ENCODE measurements around the gene KRTAP10-12.

The KRTAP10-12 gene

DNA sequence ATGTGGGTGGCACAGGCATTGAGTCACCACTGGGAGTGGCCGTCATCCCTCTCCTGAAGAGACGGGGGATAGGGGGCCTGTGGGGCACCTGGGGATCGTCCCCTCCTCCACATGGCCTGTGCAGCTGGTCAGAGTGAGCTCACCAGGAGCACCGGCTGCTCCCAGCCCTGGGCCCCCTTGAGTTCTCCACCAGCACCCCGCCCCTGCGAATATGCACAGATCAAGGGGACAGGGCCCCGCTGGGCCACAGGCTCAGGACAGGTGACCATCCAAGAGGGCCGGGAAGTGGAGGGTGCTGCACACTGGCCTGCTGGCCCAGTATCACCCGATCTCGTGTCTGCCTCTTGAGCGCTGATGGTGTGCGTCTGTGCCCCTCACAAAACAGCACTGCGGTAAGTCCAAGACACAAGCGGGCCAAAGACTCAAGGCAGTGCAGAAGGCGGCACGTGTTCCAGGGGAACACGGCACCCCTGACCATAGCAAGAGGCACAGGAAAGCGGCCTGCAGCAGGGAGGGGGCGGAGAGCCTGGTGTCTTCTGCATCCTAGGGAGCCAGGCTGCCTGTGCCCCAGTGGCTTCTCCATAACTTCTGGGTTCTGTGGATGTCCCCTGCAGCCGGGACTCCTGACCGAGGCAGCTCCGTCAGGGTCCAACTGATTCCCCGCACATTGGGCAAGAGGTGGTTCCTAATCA lies 32.5 kb downstream of the KRTAP10-12 start:
- DNase-seq (ENCODE audit: insufficient read length, low spot score) (no peak), FAIRE-seq (no peak)
- TF ChIP-seq PAX5 (IDR thresholded peaks at IDR 0.05; ENCODE audit: insufficient read depth, low read length, severe bottlenecking), result no peak
- no peak for TF ChIP-seq POLR2AphosphoS5 (IDR thresholded peaks at IDR 0.05; ENCODE audit: low read depth, low read length)

GRCh38 chr21:44730028-44730395 lies 33.0 kb downstream of the KRTAP10-12 start:
- TF ChIP-seq POU2F2 (IDR thresholded peaks at IDR 0.05; ENCODE audit: low read depth, low read length), result no peak
- TF ChIP-seq POLR2A (IDR thresholded peaks at IDR 0.05; ENCODE audit: low read depth, low read length), result no peak
- no peak for TF ChIP-seq PAX5 (IDR thresholded peaks at IDR 0.05; ENCODE audit: insufficient read depth, low read length, severe bottlenecking)
- no peak for TF ChIP-seq POLR2AphosphoS5 (IDR thresholded peaks at IDR 0.05; ENCODE audit: low read depth, low read length)
- TF ChIP-seq SPI1 (IDR thresholded peaks at IDR 0.05; ENCODE audit: low read depth, low read length), result no peak
- no peak for TF ChIP-seq TAF1 (IDR thresholded peaks at IDR 0.05; ENCODE audit: low read depth, low read length)

DNA sequence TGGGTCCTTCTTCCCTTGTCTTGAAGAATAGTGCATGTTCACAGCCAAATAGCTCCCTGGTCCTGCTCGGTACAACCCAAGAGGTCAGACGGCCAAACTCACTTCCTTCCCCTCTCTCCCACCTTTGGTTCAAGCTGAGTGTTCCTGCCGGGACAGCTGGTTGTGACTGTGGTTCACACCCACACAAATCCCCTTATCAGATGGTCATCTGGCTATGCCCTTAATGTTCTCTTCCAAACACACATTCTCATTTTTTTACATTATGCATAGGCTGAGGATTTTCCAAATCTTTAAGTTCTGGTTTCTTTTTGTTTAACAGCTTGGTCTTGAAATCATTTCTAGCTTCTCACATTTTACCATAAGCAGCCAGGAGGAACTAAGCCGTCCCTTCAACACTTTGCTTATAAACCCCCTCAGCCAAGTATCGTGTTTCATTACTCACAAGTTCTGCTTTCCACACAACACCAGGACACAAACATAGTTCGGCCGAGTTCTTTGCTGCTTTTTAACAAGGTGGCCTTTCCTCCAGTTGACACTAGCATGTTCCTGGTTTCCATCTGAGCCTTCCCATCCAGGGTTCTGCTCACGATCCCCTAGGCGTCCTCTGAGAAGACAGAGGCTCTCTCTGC lies 34.1 kb downstream of the KRTAP10-12 start:
- no peak for TF ChIP-seq POLR2A (IDR thresholded peaks at IDR 0.05; ENCODE audit: low read depth, low read length)
- no peak for TF ChIP-seq POU2F2 (IDR thresholded peaks at IDR 0.05; ENCODE audit: low read depth, low read length)
- TF ChIP-seq SPI1 (IDR thresholded peaks at IDR 0.05; ENCODE audit: low read depth, low read length), result no peak
- no peak for TF ChIP-seq TAF1 (IDR thresholded peaks at IDR 0.05; ENCODE audit: low read depth, low read length)
- no peak for TF ChIP-seq PAX5 (IDR thresholded peaks at IDR 0.05; ENCODE audit: insufficient read depth, low read length, severe bottlenecking)
- no peak for TF ChIP-seq POLR2AphosphoS5 (IDR thresholded peaks at IDR 0.05; ENCODE audit: low read depth, low read length)
- FAIRE-seq (no peak), DNase-seq (ENCODE audit: insufficient read length, low spot score) (no peak)

More at GRCh38 chr21:44730028-44730395, 33.0 kb downstream of the KRTAP10-12 start:
- no peak for FAIRE-seq
- no peak for DNase-seq (ENCODE audit: insufficient read length, low spot score)

GRCh38 chr21:44732263-44732662 lies 35.3 kb downstream of the KRTAP10-12 start:
- TF ChIP-seq TAF1 (IDR thresholded peaks at IDR 0.05; ENCODE audit: low read depth, low read length), result no peak
- no peak for TF ChIP-seq POU2F2 (IDR thresholded peaks at IDR 0.05; ENCODE audit: low read depth, low read length)
- TF ChIP-seq POLR2AphosphoS5 (IDR thresholded peaks at IDR 0.05; ENCODE audit: low read depth, low read length), result no peak
- TF ChIP-seq POLR2A (IDR thresholded peaks at IDR 0.05; ENCODE audit: low read depth, low read length), result no peak
- no peak for TF ChIP-seq PAX5 (IDR thresholded peaks at IDR 0.05; ENCODE audit: insufficient read depth, low read length, severe bottlenecking)
- TF ChIP-seq SPI1 (IDR thresholded peaks at IDR 0.05; ENCODE audit: low read depth, low read length), result no peak
- DNase-seq (ENCODE audit: insufficient read length, low spot score) (no peak), FAIRE-seq (no peak)

DNA sequence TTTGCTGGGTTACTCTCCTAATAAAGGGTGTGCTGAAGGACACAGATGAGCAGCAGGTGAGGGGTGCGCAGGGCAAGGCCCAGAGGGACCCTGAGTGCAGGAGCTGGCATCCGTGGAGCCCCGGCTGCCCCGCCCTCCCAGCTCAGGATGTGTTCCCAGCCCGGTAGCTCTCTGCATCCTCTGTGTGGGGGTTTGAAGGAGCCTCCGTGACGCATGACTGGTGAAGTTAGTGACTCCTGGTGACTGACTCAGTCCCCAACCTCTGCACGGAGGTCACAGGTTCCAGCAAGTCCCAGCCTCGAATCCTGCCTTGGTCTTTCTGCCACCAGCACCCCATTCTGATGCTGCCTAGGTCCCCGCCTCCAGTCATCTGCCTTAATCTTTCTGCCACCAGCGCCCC lies 36.0 kb downstream of the KRTAP10-12 start:
- FAIRE-seq (no peak), DNase-seq (ENCODE audit: insufficient read length, low spot score) (no peak)
- TF ChIP-seq POLR2AphosphoS5 (IDR thresholded peaks at IDR 0.05; ENCODE audit: low read depth, low read length) (no peak), POU2F2 (IDR thresholded peaks at IDR 0.05; ENCODE audit: low read depth, low read length) (no peak)

- FAIRE-seq (no peak), DNase-seq (ENCODE audit: insufficient read length, low spot score) (no peak)
- TF ChIP-seq PAX5 (IDR thresholded peaks at IDR 0.05; ENCODE audit: insufficient read depth, low read length, severe bottlenecking) (no peak), TAF1 (IDR thresholded peaks at IDR 0.05; ENCODE audit: low read depth, low read length) (no peak), POLR2AphosphoS5 (IDR thresholded peaks at IDR 0.05; ENCODE audit: low read depth, low read length) (no peak), POU2F2 (IDR thresholded peaks at IDR 0.05; ENCODE audit: low read depth, low read length) (no peak), POLR2A (IDR thresholded peaks at IDR 0.05; ENCODE audit: low read depth, low read length) (no peak), SPI1 (IDR thresholded peaks at IDR 0.05; ENCODE audit: low read depth, low read length) (no peak)
Observed at GRCh38 chr21:44734026-44734745, 37.2 kb downstream of the KRTAP10-12 start.

DNA sequence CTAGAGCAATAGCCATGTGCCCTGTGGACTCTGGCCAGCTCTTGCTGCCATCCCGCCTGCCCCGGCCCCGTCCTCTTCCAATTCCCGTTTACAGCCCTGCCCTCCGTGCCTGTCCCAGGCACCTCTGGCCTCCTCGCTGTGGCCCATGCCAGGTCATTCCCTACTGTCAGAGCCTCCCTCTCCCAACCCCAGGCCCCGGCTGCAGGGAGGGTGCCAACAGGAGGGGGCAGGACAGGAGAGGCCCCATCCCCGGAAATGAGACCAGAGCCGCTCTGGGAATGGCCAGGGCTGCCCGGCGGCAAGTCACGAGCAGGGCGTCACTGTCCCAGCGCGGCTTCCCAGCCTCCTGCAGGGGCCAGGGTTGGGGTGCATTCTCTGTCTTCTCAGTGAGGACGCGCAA lies 37.9 kb downstream of the KRTAP10-12 start:
- FAIRE-seq, result no peak
- DNase-seq (ENCODE audit: insufficient read length, low spot score), result no peak
- TF ChIP-seq TAF1 (IDR thresholded peaks at IDR 0.05; ENCODE audit: low read depth, low read length) (no peak), POLR2A (IDR thresholded peaks at IDR 0.05; ENCODE audit: low read depth, low read length) (no peak), POLR2AphosphoS5 (IDR thresholded peaks at IDR 0.05; ENCODE audit: low read depth, low read length) (no peak), POU2F2 (IDR thresholded peaks at IDR 0.05; ENCODE audit: low read depth, low read length) (no peak), SPI1 (IDR thresholded peaks at IDR 0.05; ENCODE audit: low read depth, low read length) (no peak), PAX5 (IDR thresholded peaks at IDR 0.05; ENCODE audit: insufficient read depth, low read length, severe bottlenecking) (no peak)

DNA sequence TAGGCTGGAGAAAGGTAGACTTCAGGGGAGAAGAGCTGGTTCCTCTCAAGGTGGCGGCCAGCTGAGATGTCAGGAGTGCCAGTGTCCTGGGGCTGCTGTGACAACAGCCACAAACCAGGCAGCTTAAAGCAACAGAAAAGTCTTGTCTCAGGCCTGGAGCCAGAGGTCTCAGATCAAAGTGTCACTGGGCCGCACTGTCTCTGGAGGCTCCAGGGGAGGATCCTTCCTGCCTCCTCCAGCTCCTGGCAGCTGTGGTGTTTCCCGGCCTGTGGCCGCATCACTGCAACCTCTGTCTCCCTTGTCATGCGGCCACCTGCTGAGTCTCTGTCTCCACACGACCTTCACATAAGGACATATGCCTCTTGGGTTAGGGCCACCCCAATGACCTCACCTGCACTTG lies 38.8 kb downstream of the KRTAP10-12 start:
- FAIRE-seq, result no peak
- no peak for DNase-seq (ENCODE audit: insufficient read length, low spot score)
- no peak for TF ChIP-seq SPI1 (IDR thresholded peaks at IDR 0.05; ENCODE audit: low read depth, low read length)
- no peak for TF ChIP-seq POLR2AphosphoS5 (IDR thresholded peaks at IDR 0.05; ENCODE audit: low read depth, low read length)
- TF ChIP-seq POLR2A (IDR thresholded peaks at IDR 0.05; ENCODE audit: low read depth, low read length), result no peak
- TF ChIP-seq PAX5 (IDR thresholded peaks at IDR 0.05; ENCODE audit: insufficient read depth, low read length, severe bottlenecking), result no peak
- TF ChIP-seq TAF1 (IDR thresholded peaks at IDR 0.05; ENCODE audit: low read depth, low read length), result no peak
- no peak for TF ChIP-seq POU2F2 (IDR thresholded peaks at IDR 0.05; ENCODE audit: low read depth, low read length)

- FAIRE-seq (no peak), DNase-seq (ENCODE audit: insufficient read length, low spot score) (no peak)
- TF ChIP-seq SPI1 (IDR thresholded peaks at IDR 0.05; ENCODE audit: low read depth, low read length), result no peak
- TF ChIP-seq POLR2AphosphoS5 (IDR thresholded peaks at IDR 0.05; ENCODE audit: low read depth, low read length), result no peak
- no peak for TF ChIP-seq POLR2A (IDR thresholded peaks at IDR 0.05; ENCODE audit: low read depth, low read length)
- no peak for TF ChIP-seq PAX5 (IDR thresholded peaks at IDR 0.05; ENCODE audit: insufficient read depth, low read length, severe bottlenecking)
- TF ChIP-seq TAF1 (IDR thresholded peaks at IDR 0.05; ENCODE audit: low read depth, low read length), result no peak
- no peak for TF ChIP-seq POU2F2 (IDR thresholded peaks at IDR 0.05; ENCODE audit: low read depth, low read length)
Observed at GRCh38 chr21:44736291-44737004, 39.5 kb downstream of the KRTAP10-12 start.
